DMS79 treated with DMSO at 0.1 percent for 48 hours (cell line): ENCODE results near the gene OR10A5.
"Not testable (repeated sequence)": the region's sequence is repeated elsewhere in the genome, so short reads cannot be mapped to it uniquely, and the experiment has no call there.

ENCODE experiments used
- DNase-seq: peaks from one replicate; lab custom pipeline; 2025; lab: John Stamatoyannopoulos, UW

The OR10A5 gene

DNA sequence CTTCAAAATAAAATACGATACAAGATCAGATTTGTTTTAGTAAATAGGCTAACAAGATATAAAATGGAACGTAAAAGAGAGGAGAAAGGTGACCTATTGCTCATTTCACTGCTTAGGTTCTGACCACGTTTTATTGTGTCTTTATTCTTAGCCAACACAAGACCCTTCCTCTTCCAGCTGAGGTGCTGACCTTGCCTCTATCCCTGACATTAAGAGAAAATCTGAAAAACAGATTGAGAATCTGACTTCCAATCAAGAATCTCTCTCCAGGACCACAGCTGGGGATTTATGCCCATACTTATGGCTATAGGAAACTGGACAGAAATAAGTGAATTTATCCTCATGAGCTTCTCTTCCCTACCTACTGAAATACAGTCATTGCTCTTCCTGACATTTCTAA lies at the start of gene OR10A5:
TSS of gene OR10A5 (plus strand) at position 301 of the 400 bp plus-strand sequence. CDS start at position 301, 0 bp downstream.
- DNase-seq = no peak

GRCh38 chr11:6799402-6799801 lies 46.1 kb upstream of the OR10A5 start, which contains the start of gene OR6A2:
Gene OR6A2, minus strand, starts transcription at chr11:6799689. Its CDS starts 3,981 bp downstream, at chr11:6795708.
- DNase-seq = no peak

DNA sequence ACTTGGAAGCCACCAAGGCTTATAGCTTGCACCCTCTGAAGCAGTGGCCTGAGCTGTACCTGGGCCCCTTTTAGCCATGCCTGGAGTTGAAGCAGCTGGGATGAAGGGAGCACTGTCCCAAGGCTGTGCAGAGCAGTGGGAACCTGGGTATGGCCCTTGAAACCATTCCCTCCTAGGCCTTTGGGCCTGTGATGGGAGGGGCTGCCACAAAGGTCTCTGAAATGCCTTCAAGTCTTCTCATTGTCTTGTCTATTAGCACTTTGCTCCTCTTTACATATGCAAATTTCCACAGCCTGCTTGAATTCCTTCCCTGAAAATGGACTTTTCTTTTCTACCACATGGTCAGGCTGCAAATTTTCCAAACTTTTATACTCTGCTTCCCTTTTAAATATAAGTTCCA lies 44.4 kb upstream of the OR10A5 start:
- DNase-seq = not testable (repeated sequence)

DNA sequence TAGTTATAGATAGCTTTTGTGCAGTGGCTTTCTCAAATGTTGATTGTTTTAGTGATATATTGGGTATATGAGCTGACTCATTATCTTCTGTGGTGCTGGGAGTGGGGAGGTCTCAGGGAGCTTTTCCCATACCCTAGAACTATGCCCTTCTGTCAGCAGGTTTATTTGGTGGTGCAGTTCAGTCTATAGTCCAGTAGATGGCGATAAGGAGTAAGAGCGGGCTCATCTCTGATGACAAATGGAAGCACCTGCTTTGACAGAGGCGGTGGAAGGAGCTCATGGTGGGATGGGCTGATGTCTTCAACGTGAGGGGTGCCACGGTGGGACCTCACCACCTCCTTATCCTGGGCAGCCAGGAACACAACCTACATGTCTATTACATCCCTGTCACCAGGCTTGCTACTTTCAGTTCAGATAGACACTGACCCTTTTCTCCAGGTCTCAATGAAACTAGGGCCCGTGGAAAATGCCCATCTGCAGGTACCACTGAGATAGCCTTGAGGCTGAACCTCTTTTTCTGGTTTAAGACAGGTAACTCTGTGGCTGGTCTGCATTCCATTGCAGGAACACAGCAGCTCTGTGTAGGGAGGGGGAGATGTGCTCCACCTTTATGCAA lies 33.0 kb upstream of the OR10A5 start:
- no peak for DNase-seq

DNA sequence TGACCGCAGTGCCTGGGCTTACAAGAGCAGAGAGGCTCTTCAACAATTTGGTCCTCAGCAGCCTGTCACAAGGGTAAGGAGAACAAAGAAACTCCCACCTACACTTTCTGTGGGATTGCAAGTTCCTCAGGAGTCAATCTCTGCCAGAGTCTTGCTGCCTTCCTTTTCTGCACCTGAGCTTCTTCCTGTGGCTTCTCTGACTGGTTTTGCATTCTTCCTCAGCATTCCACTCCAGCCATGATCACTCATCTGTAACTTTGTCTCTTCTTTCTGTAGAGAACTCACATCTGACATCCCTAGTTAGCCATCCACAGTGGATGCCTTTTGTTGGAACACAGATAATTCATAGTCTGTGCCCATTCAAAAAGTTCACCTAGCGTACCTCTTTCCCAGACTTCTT lies 31.8 kb upstream of the OR10A5 start:
- no peak for DNase-seq

DNA sequence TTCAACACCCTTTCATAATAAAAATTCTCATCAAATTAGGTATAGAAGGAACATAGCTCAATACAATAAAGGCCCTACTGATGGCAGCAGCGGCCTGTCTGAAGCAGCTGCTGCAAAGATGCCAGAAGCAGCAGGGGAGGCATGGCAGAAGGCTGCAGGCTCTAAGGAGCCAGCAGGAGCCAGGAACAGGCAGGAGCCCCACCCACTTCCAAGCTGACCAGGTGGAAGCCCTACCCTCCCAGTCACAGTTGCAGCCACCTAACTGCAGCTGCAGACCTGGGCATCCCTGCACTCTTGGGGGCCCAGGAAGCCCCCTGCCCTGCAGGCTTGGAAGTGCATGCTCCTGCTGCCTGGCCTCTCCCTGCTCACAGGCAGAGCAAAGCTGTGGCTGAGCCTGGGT lies 27.8 kb upstream of the OR10A5 start:
- DNase-seq = no peak

DNA sequence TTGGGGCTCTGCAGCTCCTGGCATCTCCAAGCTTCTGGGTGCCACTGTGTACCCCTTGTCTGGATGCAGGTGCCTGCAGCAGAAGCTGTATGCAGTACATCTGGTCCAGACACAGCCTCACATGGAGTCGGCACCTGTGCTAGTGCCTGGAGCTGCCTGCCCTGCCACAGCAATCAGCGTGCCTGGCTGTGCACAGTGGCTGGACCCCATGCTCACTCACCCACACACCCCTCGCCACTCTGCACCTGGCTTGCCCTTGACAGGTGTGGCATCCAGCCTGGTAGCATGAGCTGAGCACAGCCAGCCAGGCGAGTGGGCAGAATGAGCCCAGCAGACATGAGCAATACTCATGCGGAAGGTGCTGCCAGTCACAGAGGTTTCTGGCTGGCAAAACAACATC lies 26.5 kb upstream of the OR10A5 start:
- DNase-seq = no peak

DNA sequence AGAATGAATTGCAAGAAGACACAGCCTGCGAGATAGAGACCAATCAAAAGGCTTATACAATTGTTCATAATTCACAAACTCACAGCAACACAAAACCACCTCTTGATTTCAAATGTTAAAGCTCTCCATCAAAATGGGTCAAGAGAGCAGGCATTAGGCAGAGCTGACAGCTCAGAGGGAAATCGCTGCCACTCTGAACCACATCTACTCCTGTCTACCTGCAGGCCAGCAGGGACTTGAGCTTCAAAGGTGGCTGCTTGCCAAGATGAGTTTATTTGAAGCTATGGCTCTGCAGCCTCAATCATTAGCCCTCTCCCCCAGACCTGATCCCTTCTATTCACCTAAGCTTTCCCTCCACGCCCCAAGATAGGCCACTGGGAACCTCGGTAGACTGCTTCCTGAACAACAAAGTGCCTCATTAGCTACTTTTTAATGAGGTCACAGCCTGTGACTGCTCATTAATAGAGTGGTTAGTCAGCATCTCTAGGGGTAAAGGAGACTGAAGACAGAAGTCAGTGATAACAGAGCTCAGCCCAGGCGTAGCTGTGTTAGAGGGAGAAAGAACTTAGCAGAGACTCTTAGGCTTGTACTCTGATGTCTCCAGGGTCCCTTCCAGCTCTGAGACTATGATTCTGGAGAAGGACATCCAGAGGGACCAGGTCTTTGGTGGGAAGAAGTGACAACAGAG lies 21.2 kb upstream of the OR10A5 start:
- DNase-seq = no peak

DNA sequence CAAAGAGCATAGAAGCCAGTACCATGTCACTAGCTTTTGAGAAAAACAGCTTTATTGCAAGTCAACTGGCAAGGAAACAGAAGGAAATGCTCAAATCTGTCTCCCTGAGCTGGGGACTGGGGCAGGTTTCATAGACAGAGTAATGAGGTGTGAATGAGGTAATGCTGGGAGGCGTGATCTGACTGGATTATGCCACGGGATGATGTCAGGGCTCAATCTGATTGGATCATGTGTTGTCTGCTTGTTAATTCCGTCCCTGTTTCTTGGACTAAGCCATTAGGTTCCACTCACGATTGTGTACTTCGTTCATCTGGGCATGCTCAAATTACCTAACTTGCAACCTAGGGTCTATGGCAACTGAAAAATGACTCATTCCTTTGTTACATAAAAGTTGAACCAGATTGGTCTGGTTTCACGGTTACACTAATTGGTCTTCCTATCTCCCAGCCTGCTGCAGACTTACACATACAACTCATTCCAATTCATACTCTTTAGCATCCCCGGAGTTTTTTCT lies 20.2 kb upstream of the OR10A5 start:
- peak; percentile 3 for DNase-seq

- DNase-seq = no peak
Observed at GRCh38 chr11:6828103-6828502, 17.4 kb upstream of the OR10A5 start.

DNA sequence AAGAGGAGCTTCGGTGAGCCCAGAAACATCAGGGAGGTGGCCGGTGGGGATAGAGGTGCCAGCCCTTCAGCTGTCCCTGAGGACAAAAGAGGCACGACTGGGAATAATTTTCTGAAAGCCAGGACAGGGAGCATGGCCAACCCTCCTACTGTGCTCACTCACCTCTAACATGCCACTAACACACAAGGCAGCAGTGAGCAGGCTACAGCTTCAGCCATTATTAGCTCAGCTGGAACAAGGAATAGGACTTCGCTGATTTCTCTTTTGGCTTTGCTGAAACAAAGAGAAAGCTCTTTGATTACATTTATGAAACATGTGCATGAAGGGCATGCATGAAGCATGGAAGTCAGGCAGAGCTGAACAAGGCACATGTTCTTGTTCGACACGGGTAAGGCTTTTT lies 12.1 kb upstream of the OR10A5 start:
- DNase-seq = no peak

DNA sequence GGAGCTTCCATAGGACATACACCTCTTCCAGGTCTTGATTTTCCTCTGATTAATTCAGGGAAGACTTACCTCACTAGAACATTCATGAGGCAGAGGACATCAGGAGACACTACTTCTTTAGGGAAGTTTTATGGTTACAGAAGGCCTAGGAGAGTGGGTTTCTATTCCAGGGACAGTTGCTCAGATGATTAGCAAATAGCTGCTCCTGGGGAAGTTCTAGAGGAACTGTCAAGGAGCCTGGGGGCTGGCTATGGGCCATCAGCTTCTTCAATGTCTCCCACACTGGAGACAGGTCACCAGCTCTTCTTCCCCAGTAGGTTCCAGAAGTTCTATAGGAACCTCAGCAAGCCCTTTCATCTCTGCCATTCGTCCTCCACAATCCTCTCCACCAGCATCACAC lies 11.5 kb upstream of the OR10A5 start:
- DNase-seq = no peak

DNA sequence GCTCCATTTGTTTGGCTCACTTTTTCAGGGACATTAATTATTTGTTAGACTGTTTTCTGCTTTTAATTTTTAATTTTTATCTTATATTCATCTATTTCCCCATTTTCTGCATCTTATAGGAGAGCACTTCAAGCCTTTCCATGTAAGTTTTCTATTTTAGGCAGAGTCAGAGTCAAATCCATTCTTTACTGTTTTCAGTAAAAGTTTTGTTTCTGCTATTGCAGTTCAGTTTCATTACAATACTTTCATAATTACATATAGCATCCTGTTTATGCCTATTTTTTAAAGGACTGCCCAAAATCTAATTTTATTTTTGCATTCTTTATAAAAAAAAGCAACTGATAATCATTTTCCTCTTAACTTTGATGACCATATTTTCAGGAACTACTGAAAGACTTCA lies 3.8 kb upstream of the OR10A5 start:
- no peak for DNase-seq

- no peak for DNase-seq
Observed at GRCh38 chr11:6843670-6844069, 1.8 kb upstream of the OR10A5 start.

GRCh38 chr11:6844356-6844755 lies 1.1 kb upstream of the OR10A5 start:
- no peak for DNase-seq

- DNase-seq = no peak
Observed at GRCh38 chr11:6850526-6850925, 5.0 kb downstream of the OR10A5 start.

DNA sequence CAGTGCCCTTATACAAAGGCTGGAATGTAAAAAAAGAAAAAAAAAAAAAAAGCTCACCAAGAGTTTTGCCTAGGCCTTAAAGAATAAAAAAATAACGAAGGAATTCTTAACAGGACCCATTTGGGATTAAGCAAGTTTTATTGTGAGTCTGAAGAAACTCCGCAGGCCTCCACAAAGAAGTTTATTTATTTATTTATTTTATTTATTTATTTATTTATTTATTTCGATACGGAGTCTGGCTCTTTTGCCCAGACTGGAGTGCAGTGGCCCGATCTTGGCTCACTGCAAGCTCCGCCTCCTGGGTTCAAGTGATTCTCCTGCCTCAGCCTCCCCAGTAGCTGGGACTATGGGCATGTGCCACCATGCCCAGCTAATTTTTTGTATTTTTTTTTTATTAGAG lies 9.3 kb downstream of the OR10A5 start:
- DNase-seq = not testable (repeated sequence)

DNA sequence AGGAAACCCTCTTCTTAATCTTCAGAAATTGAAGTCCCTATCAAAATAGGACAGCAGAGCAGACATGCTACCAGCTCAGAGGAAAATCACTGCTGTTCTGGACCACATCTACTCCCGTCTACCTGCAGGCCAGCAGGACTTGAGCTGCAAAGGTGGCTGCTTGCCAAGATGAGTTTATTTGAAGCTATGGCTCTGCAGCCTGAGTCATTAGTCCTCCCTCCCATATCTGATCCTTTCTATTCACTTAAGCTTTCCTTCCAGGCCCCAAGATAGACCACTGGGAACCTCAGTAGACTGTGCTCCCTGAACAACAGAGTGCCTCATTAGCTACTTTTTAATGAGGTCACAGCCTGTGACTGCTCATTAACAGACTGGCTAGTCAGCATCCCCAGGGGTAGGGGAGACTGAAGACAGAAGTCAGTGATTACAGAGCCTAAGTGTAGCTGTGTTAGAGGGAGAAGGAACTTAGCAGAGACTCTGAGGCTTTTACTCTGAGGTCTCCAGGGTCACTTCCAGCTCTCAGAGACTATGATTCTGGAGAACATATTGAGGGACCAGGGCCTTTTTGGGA lies 10.6 kb downstream of the OR10A5 start:
- DNase-seq = no peak

GRCh38 chr11:6856871-6857270 lies 11.4 kb downstream of the OR10A5 start:
- DNase-seq = no peak

GRCh38 chr11:6862961-6863360 lies 17.5 kb downstream of the OR10A5 start, which contains the start of gene OR10A2:
Gene OR10A2, plus strand, starts transcription at chr11:6863057. Its CDS starts 6,698 bp downstream, at chr11:6869755.
- DNase-seq = no peak

DNA sequence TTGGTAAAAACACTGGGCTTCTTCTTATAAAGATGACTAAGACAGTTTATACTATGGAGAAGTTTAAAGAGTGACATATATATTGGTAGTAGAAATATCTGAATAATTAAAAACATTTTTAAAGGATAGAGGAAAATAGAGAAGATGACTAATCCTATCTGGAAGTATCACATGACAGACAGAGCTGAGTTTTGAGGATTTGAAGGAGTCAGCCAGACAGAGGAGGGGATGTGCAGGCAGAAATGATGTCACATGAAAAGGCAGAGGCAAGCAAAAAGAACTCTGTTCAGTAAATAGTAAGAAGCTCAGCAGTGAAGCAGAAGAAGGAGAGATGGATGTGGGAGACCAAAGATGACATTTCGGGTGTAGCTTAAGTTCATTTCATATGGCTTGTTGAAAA lies 19.0 kb downstream of the OR10A5 start:
- DNase-seq = no peak

DNA sequence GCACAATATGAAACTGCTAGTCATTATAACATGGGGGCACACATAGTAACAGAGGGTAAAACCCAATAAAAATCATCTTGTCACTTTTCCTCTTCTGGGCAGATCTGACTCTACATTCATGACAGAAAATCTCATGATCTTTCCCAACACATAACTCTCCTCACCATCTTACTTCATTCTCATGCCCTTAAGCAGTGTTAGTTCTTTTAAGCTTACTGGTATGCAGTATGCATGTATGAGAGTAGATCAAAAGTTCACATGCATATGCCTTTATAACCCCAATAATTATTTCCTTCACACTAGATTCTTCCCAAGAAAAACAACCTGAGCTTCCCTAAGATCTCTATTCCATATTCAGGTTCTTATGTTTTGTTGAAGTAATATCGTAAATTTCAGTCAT lies 25.8 kb downstream of the OR10A5 start:
- DNase-seq = no peak

DNA sequence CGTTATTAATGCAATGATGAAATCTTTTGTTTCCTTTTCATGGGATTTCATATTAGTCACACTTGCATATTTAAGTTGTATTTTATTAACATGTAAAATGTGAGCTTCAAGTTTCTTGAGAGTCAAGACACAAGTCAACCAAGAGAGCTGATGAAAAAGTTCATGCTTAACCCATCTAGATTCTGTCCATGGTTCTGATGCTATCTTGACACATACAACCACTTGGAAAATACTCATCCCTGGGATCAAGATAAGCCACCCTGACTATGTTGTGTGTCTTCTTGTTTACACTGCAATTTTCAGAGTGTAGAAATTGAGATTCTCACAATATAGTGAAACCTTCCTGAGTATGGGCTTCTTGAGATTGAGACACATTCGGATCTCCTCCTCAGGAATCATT lies 30.3 kb downstream of the OR10A5 start:
- DNase-seq = no peak
